Left lung (tissue), 10 donors: ENCODE measurements around the gene ARCN1. TPM values are rescaled to one million over a fixed set of nuclear protein-coding genes. Genes with fewer than 3 reads are reported as not detected.

Experiments
- ATAC-seq: fragments of 200-7000 bp; cut with Tn5 transposase; one replicate; pipeline ENCODE4 v1.9.1; 2020; ENCODE audit warnings: moderate library complexity
- DNase-seq, 4 donors: peaks; one replicate each; pipeline ENCODE4 v3.0.0-alpha.2; 2013 to 2020
- H3K27ac ChIP-seq, 2 donors: fragments of 200-600 bp; sonication (generic) in 1 of 2; one replicate each; pipeline versions ENCODE4 v1.5.0 to v1.8.0; 2020 to 2021
- H3K27me3 ChIP-seq, 2 donors: fragments of 200-600 bp; sonication (generic) in 1 of 2; one replicate each; pipeline versions ENCODE4 v1.5.0 to v1.8.0; 2020 to 2021
- H3K36me3 ChIP-seq, 2 donors: fragments of 200-600 bp; sonication (generic) in 1 of 2; one replicate each; pipeline versions ENCODE4 v1.5.0 to v1.8.0; 2020 to 2021
- H3K4me1 ChIP-seq, 2 donors: fragments of 200-600 bp; one replicate each; pipeline ENCODE4 v1.8.0; 2021
- H3K4me3 ChIP-seq, 2 donors: fragments of 200-600 bp; sonication (generic) in 1 of 2; one replicate each; pipeline versions ENCODE4 v1.5.0 to v1.8.0; 2020 to 2021; ENCODE audit warnings: mild to moderate bottlenecking in 1 of 2
- H3K9me3 ChIP-seq, 2 donors: fragments of 200-600 bp; sonication (generic) in 1 of 2; one replicate each; pipeline versions ENCODE4 v1.5.0 to v1.8.0; 2020 to 2021
- intact Hi-C, 2 donors: fragments of 100-400 bp; cut with DNase I; formaldehyde crosslinking; loops; one replicate each; pipeline versions ENCODE4 v1.11.2 to v1.14.2; 2022
- polyA plus RNA-seq, 6 donors: library from polyadenylated mRNA; unstranded; fragments of 120-200 nt; gene quantifications; one replicate each; pipeline ENCODE4 v1.2.1, GENCODE V29; 2013; ENCODE audit not compliant: insufficient read length in 6 of 6
- total RNA-seq, 2 donors: library from RNA; stranded (reverse); fragmentation: NEBNext Ultra II Directional; extraction: Animal tissue kit (Norgen Biotek cat#: 25700); gene quantifications; one replicate each; pipeline ENCODE4 v1.2.1, GENCODE V29; 2021
- TF ChIP-seq, protein P1 (sequence below), 2 donors: fragments of 200-600 bp; sonication (generic) in 1 of 2; IDR thresholded peaks; one replicate each; pipeline versions ENCODE4 v1.5.0 to v1.8.0; 2021; ENCODE audit warnings: antibody characterized with exemption in 2 of 2
- donor health status: DM: no; HTN: yes; CAD: no.
- donor health status: DM: no; HTN: no; CAD: no.

The ARCN1 gene
- total and polyA plus RNA-seq, 8 donors, result 141 to 171 (median 166) TPM

DNA sequence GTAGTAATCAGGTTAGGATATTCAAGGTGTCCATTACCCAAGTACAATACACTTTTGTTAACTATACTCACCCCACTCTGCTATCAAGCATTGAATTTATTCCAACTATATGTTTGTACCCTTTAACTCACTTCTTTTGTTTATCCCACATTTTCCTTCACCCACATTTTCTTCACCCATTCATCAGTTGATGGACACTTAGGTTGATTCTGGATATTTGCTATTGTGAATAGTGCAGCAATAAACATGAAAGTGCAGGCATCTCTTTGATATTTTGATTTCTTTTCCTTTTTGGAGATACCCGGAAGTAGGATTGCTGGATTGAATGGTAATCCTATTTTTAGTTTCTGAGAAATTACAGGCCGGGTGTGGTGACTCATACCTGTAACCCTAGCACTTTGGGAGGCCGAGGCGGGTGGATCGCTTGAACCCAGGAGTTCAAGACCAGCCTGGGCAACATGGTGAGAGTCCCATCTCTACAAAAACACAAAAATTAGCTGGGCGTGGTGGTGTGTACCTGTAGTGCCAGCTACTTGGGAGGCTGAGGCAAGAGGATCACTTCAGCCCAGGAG lies 34.7 kb upstream of the ARCN1 start:
- H3K36me3 ChIP-seq, result peaks cover 0 to 7% of the 10 kb centered on the region in 2 donors
- intact Hi-C loops, result no loop called here
- DNase-seq (no peak), ATAC-seq (no peak)
- no peaks in the 10 kb centered on the region for H3K4me1 ChIP-seq
- H3K27me3 ChIP-seq, result no peaks in the 10 kb centered on the region
- TF ChIP-seq, protein P1, sequence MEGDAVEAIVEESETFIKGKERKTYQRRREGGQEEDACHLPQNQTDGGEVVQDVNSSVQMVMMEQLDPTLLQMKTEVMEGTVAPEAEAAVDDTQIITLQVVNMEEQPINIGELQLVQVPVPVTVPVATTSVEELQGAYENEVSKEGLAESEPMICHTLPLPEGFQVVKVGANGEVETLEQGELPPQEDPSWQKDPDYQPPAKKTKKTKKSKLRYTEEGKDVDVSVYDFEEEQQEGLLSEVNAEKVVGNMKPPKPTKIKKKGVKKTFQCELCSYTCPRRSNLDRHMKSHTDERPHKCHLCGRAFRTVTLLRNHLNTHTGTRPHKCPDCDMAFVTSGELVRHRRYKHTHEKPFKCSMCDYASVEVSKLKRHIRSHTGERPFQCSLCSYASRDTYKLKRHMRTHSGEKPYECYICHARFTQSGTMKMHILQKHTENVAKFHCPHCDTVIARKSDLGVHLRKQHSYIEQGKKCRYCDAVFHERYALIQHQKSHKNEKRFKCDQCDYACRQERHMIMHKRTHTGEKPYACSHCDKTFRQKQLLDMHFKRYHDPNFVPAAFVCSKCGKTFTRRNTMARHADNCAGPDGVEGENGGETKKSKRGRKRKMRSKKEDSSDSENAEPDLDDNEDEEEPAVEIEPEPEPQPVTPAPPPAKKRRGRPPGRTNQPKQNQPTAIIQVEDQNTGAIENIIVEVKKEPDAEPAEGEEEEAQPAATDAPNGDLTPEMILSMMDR (IDR thresholded peaks at IDR 0.05), result no peak
- no peaks in the 10 kb centered on the region for H3K9me3 ChIP-seq
- H3K4me3 ChIP-seq, result no peak overlapping the region
- H3K27ac ChIP-seq, result no peak overlapping the region

DNA sequence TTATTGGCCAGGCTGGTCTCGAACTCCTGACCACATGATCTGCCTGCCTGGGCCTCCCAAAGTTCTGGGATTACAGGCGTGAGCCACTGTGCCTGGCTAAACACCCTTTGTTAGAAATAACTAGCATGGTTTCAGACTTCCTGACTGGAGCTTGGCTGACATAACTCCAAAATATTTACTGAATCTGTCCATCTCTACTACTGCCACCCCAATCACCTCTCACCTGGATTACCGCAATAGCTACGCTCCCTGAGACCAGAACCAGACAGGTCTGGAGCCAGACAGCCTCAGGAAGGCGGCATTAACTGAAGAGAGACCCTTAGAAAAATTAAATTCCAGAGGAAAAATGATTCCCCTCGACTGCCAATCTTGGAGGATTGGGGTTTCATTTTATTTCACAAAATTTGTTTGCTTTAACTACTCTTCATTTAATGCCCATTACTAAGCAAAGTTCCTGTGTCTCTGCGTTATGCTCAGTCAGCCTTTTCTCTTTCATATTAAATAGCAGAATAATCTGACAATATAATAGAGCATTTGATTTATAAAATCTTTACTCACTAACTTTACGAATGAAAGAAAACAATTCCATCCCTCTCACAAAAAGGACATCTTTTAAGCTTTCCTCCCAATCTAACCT lies 28.1 kb upstream of the ARCN1 start:
- ATAC-seq (no peak), DNase-seq (no peak)
- Histone ChIP-seq H3K27ac (no peak overlapping the region), H3K9me3 (no peaks in the 10 kb centered on the region), H3K4me1 (no peaks in the 10 kb centered on the region), H3K4me3 (no peak overlapping the region), H3K27me3 (no peaks in the 10 kb centered on the region), H3K36me3 (peaks cover 0 to 35% of the 10 kb centered on the region in 2 donors)
- intact Hi-C loops, result no loop called here
- TF ChIP-seq, protein P1 (IDR thresholded peaks at IDR 0.05), result no peak

DNA sequence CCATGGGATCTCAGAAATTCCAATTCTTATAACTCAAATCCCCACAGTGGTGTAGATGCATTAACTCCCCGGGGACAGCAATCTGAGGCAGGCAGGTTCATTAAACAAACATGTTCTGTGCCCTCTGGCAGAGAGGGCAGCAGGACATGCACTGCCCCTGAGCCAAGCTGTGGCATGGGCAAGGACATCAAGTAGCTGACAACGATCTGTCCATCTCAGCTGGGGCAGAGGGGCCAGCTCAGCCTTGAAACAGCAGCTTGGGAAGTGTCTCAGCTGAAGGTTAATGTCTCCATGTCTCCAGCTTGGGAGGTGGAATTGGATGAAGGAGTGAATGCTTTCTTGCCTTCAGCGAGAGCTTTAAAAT lies 27.6 kb upstream of the ARCN1 start:
- Histone ChIP-seq H3K27me3 (no peaks in the 10 kb centered on the region), H3K4me1 (no peaks in the 10 kb centered on the region), H3K4me3 (no peak overlapping the region), H3K27ac (no peak overlapping the region), H3K36me3 (peaks cover 0 to 35% of the 10 kb centered on the region in 2 donors), H3K9me3 (no peaks in the 10 kb centered on the region)
- no peak for ATAC-seq
- no peak for DNase-seq
- intact Hi-C loops, result no loop called here
- TF ChIP-seq, protein P1 (IDR thresholded peaks at IDR 0.05), result no peak

DNA sequence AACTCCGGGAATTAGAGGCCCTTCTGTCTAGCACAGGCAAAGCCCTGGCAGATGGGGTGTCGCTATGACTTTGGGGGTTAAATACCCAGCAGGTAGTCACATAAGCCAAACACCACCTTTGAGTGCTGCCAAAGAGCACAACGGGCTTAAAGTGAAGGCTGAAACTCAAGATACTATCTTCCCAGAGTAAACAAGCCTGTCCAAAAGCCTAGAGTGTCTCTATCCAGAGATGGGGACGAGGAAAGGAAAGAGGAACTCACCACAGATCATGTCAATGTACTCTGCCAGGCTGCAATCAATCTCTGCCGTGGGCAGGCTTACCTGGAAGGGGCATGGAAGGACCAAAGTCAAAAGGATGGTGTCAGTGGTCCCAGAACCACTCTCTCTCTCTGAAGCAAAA lies 26.7 kb upstream of the ARCN1 start:
- TF ChIP-seq, protein P1 (IDR thresholded peaks at IDR 0.05), result no peak
- H3K27ac ChIP-seq, result no peak overlapping the region
- peaks cover 0 to 38% of the 10 kb centered on the region in 2 donors for H3K36me3 ChIP-seq
- H3K4me1 ChIP-seq, result no peaks in the 10 kb centered on the region
- intact Hi-C loops, result no loop called here
- no peaks in the 10 kb centered on the region for H3K27me3 ChIP-seq
- DNase-seq (no peak), ATAC-seq (no peak)
- H3K9me3 ChIP-seq, result no peaks in the 10 kb centered on the region
- no peak overlapping the region for H3K4me3 ChIP-seq

DNA sequence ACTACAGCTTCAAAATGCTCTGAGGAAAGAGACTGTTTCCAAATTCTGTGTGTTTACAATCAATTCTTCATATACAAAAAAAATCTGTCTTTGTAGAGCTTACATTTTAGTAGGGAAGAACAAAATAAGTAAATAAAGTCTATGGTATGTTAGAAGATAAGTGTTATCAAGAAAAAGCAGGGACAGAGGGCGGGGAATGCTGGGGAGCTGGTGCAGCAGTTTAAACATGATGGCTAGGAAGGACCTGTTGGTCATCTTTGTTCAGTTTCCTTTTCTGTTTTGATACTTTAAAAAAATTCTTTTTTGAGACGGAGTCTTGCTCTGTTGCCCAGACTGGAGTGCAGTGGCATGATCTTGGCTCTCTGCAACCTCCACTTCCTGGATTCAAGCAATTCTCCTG lies 25.1 kb upstream of the ARCN1 start:
- TF ChIP-seq, protein P1 (IDR thresholded peaks at IDR 0.05), result no peak
- Histone ChIP-seq H3K27me3 (no peaks in the 10 kb centered on the region), H3K9me3 (no peaks in the 10 kb centered on the region), H3K27ac (no peak overlapping the region), H3K36me3 (peaks cover 0 to 46% of the 10 kb centered on the region in 2 donors), H3K4me1 (no peaks in the 10 kb centered on the region), H3K4me3 (no peak overlapping the region)
- ATAC-seq, result no peak
- DNase-seq, result no peak
- intact Hi-C loops, result no loop called here
